Activated CD4-positive, alpha-beta memory T cell treated with anti-CD3 and anti-CD28 coated beads for 36 hours (primary cell): ENCODE results near the gene ZGPAT. TPM values are rescaled to one million over a fixed set of nuclear protein-coding genes. Genes with fewer than 3 reads are reported as not detected.
"Not testable (repeated sequence)": the region's sequence is repeated elsewhere in the genome, so short reads cannot be mapped to it uniquely, and the experiment has no call there.

Source experiments
- CTCF ChIA-PET: fragments of 350-600 bp; sonication (Branson Sonifier 250); formaldehyde crosslinking; loops from one replicate; lab custom pipeline; 2021; ENCODE audit warnings: antibody characterized with exemption, inconsistent platforms; lab: Charles Lee
- POLR2A ChIA-PET: fragments of 350-600 bp; sonication (Branson Sonifier 250); formaldehyde crosslinking; loops from one replicate; lab custom pipeline; 2021; ENCODE audit warnings: antibody characterized with exemption; lab: Charles Lee
- DNase-seq: peaks from one replicate; pipeline ENCODE4 v3.0.0-alpha.2; 2020
- H3K27ac Mint-ChIP-seq: one replicate; pipeline ENCODE4 v1.8.0; 2021; ENCODE audit warnings: mixed read lengths
- H3K27me3 Mint-ChIP-seq: one replicate; pipeline ENCODE4 v1.8.0; 2021; ENCODE audit warnings: mixed read lengths
- H3K36me3 Mint-ChIP-seq: one replicate; pipeline ENCODE4 v1.8.0; 2021; ENCODE audit warnings: mixed read lengths
- H3K4me1 Mint-ChIP-seq: one replicate; pipeline ENCODE4 v1.8.0; 2021; ENCODE audit warnings: low read depth, mixed read lengths
- H3K4me3 Mint-ChIP-seq: one replicate; pipeline ENCODE4 v1.8.0; 2021; ENCODE audit warnings: mild to moderate bottlenecking, mixed read lengths
- H3K9me3 Mint-ChIP-seq: one replicate; pipeline ENCODE4 v1.8.0; 2021; ENCODE audit warnings: mixed read lengths
- intact Hi-C: fragments of 100-400 bp; cut with micrococcal nuclease; formaldehyde crosslinking; loops from one replicate; pipeline ENCODE4 v1.15.1; 2023
- total RNA-seq, 2 experiments: library from RNA; stranded (reverse); gene quantifications; one replicate each; pipeline ENCODE4 v1.2.3, GENCODE V29; 2021

ZGPAT gene
- total RNA-seq, 2 experiments from 2014 or later, result 28.7 to 29.9 TPM

DNA sequence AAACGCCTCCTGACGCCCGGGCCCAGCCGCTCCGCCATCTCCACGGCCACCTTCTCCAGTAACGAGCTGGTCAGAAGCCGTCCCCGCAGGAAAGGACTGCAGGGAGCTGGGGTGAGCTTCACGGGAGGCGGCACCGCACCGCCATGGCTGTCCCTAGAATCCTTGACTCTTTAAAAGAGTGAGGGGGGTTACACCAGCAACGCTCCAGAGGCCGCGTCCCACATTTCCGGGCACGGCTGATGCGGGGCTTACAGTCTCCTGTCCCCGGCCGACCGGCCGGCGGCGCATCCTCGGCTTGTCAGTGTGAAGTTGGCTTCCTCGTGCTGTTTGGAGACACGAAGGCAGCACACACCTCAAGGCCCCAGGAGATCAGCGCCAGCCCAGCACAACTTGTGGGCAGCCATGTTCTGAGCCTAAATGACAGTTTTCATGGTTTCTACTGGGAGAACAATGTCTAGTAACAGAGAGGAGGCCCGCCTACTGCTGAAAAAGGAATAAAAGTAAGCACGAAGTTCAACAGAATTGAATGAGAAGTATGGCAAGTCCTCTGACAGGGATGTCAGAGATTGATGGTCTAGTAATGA is 62.1 kb downstream of the ZGPAT start:
- POLR2A ChIA-PET, result no interaction called here

DNA sequence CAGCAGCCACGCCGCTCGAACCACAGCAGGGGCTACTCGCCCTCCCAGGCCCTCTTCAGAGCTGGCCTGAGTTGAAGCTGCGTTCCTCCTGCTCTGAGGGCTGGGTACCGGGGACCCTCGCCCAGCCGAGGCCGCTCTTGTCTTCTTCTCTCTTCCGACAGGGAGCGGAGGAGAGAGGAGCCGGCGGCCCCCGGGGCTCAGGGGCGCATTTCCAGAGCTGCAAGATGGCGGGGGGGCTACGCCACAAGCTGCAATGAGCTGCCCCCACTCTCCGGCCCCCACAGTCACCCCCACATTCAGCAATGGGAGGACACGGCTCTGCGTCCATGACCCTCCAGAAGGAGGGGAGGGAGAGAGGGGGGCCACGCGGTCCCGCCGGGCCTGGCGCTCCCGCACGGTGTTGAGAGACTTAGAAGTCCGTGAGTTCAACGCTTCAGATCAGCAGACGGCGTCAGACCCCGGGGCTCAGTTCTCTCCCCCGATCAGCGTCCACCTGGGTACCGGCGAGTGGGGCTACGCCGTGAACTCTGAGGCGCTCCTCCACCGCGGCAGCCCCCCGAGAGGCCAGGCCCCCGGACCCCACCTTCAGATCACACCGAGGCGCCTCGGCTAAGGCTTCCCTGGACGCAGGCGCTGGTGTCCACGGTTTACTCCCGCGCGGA is 63.3 kb downstream of the ZGPAT start:
- Mint-ChIP-seq H3K4me1 (no peaks in the 10 kb centered on the region), H3K27ac (no peak overlapping the region), H3K4me3 (no peak overlapping the region), H3K27me3 (no peaks in the 10 kb centered on the region), H3K36me3 (no peaks in the 10 kb centered on the region), H3K9me3 (no peaks in the 10 kb centered on the region)
- intact Hi-C loops, result no loop called here
- ChIA-PET POLR2A (no interaction called here), CTCF (no interaction called here)
- no peak for DNase-seq

More for the DNA sequence above, 62.1 kb downstream of the ZGPAT start:
- Mint-ChIP-seq H3K27me3 (no peaks in the 10 kb centered on the region), H3K27ac (no peak overlapping the region), H3K4me3 (no peak overlapping the region), H3K9me3 (no peaks in the 10 kb centered on the region), H3K4me1 (no peaks in the 10 kb centered on the region), H3K36me3 (no peaks in the 10 kb centered on the region)
- DNase-seq, result no peak
- intact Hi-C loops, result no loop called here
- CTCF ChIA-PET, result no interaction called here

DNA sequence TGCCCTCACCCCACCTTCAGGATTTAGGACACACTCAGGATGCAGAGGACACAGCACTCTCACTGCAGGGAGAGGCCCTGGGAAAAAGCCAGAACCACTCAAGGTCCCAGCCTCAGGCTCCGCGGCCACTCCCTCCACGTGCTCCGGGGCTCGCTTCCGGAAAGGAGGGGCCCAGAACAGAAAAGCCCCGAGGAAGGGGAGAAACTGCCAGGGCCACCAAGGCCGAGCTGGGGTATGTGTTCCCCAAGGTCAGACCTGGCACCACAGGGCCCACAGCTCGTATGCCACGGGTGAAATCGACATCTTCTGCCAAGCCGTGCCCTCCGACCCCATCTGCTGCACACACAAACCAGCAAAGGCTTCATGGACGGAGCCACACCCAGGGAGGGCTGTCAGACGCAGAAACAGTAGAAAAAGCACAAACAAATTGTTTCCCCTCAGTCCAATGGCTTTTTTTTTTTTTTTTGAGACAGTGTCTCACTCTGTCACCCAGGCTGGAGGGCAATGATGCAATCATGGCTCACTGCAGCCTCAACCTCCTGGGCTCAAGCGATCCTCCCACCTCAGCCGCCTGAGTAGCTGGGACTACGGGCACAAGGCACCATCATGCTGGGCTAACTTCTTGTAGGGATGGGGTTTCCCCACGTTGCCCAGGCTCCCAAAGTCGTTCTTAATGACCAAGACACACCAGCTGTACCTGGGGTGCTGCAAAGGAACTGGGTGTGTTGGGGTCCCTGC is 65.1 kb downstream of the ZGPAT start:
- CTCF ChIA-PET, result interaction anchor here (1.1 kb wide), 1 partner anchor 14 kb away, joined by 3 read pairs; no protein-coding TSS in a partner anchor
- no peak overlapping the region for H3K27ac Mint-ChIP-seq
- no peak for DNase-seq
- H3K36me3 Mint-ChIP-seq, result no peaks in the 10 kb centered on the region
- H3K4me3 Mint-ChIP-seq, result no peak overlapping the region
- H3K4me1 Mint-ChIP-seq, result no peaks in the 10 kb centered on the region
- intact Hi-C loops, result no loop called here
- POLR2A ChIA-PET, result interaction anchor here (0.6 kb wide), 1 partner anchor 38 kb away, joined by 3 read pairs; no protein-coding TSS in a partner anchor
- H3K27me3 Mint-ChIP-seq, result no peaks in the 10 kb centered on the region
- H3K9me3 Mint-ChIP-seq, result no peaks in the 10 kb centered on the region

DNA sequence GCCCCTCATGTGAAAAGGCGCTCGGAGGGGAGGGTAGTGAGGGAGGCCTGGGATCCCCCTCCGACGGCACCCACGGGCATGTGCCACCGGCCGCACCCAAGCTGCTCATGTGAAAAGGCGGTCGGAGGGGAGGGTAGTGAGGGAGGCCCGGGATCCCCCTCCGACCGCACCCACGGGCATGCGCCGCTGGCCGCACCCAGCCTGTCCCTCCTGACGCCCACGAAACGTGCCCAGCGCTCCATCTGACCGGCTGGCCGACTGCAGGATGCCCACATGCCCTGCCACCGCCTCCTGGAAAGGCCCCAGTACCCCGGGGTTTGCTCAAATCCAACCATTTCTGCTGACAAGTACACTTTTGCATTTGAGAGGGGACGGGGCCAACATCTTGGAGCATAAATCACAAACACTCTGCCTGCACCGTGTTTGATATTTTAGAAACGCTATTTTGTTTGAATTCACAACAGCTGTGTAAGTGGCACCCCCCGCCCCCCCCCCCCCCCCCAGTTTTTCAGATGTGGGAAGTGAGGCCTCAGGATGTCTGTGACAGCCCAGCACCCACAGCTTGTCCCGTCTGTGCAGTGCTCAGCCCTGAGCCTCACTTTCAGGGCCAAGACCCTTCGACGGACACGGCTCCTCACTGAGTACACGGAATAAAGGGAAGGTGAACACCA is 65.9 kb downstream of the ZGPAT start:
- no peaks in the 10 kb centered on the region for H3K9me3 Mint-ChIP-seq
- H3K4me3 Mint-ChIP-seq, result no peak overlapping the region
- H3K27me3 Mint-ChIP-seq, result no peaks in the 10 kb centered on the region
- intact Hi-C loops, result no loop called here
- POLR2A ChIA-PET, result interaction anchor here (0.6 kb wide), 1 partner anchor 39 kb away, joined by 3 read pairs; no protein-coding TSS in a partner anchor
- H3K27ac Mint-ChIP-seq, result no peak overlapping the region
- no peaks in the 10 kb centered on the region for H3K4me1 Mint-ChIP-seq
- DNase-seq, result no peak
- H3K36me3 Mint-ChIP-seq, result no peaks in the 10 kb centered on the region
- CTCF ChIA-PET, result interaction anchor here (1.3 to 2.2 kb wide), 2 partner anchors 11 to 12 kb away, joined by 5 to 7 read pairs; no protein-coding TSS in a partner anchor

DNA sequence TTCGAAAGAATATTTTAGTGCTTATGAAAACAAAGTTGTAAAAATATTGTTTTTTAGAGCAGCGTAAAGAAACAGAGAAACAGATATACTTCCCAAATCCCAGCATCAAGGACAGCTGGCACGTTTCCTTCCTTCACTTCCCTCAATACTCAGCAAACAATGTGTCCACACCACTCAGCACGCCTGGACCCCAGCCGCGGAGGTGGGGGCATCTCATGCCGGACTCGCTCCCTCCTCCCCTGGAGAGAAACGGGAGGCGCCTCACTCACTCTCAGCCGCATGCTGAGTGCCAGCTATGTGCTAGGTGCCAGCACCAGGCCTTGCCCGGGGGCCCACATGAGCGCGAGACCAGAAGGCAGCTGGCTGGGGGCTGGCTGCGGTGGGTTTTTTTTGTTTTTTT is 66.5 kb downstream of the ZGPAT start:
- no peaks in the 10 kb centered on the region for H3K36me3 Mint-ChIP-seq
- H3K4me3 Mint-ChIP-seq, result no peak overlapping the region
- H3K27ac Mint-ChIP-seq, result no peak overlapping the region
- intact Hi-C loops, result no loop called here
- no peaks in the 10 kb centered on the region for H3K27me3 Mint-ChIP-seq
- DNase-seq, result no peak
- H3K4me1 Mint-ChIP-seq, result no peaks in the 10 kb centered on the region
- H3K9me3 Mint-ChIP-seq, result no peaks in the 10 kb centered on the region
- CTCF ChIA-PET, result interaction anchor here (0.6 to 2.2 kb wide), 5 partner anchors 10 to 345 kb away, joined by 3 to 7 read pairs (median 4); no protein-coding TSS in a partner anchor
- POLR2A ChIA-PET, result no interaction called here

DNA sequence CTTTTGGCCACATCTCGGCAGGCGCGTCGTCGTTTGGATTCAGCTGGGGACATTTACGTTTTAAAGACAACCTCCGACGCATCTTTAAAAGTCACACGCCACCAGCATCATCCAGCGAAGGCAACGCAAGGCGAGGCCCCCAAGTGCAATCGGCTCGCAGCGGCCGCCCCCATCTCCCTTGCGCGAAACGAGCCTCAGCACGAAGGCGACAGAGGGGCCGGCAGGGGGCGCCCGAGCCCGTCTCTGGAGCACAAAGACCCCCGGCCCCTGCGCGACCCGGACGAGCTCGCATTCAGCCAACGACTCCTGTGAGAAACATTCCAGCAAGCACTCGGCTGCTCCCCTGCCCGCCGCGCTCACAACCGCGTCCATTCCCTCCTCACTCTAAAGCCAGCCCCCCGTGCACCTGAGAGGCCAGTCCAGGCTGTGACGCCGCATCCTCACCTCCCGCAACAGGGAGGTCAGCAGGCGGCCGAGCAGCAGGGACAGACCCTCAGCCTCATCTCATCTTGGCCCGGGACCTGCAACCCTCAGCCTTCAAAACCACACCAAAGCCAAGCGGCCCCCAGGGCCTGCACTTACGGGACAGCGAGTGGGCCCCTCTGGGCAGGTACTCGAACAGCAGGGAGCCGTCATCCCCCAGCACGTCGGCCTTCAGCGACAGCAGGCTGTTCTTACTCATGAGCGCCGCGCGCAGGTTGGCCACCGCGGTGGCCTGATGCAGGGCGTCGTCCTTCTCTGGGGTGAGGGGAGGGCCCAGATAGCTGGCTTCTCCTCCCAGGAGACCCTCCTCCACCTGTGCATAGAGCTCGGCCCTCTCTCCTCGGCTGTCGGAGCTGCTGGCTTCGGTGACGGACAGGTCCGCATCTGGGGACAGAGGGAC is 67.5 kb downstream of the ZGPAT start:
- peak; percentile 24 for DNase-seq
- CTCF ChIA-PET, result interaction anchor here (0.5 to 2.2 kb wide), 9 partner anchors 9 to 344 kb away, joined by 3 to 8 read pairs (median 4); partner anchors contain the start of gene TPD52L2
- Mint-ChIP-seq H3K4me3 (no peak overlapping the region), H3K36me3 (no peaks in the 10 kb centered on the region), H3K4me1 (no peaks in the 10 kb centered on the region), H3K27me3 (no peaks in the 10 kb centered on the region), H3K9me3 (no peaks in the 10 kb centered on the region), H3K27ac (no peak overlapping the region)
- intact Hi-C loops, result no loop called here
- POLR2A ChIA-PET, result no interaction called here

DNA sequence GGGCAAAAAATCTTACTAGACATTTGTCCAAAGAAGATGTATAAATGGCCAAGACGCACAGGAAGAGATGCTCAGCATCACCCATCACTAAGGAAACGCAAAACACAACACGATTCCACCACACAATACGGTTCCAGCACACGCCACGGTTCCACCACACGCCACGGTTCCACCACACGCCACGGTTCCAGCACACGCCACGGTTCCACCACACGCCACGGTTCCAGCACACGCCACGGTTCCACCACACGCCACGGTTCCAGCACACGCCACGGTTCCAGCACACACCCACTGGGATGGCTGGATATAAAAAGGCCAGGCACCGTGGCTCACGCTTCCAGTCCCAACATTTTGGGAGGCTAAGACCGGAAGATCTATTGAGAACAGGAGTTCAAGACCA is 69.0 kb downstream of the ZGPAT start:
- CTCF ChIA-PET, result interaction anchor here (0.8 kb wide), 1 partner anchor 10 kb away, joined by 3 read pairs; no protein-coding TSS in a partner anchor
- DNase-seq, intact Hi-C loops, POLR2A ChIA-PET, H3K4me1 Mint-ChIP-seq, H3K4me3 Mint-ChIP-seq, H3K36me3 Mint-ChIP-seq, H3K27ac Mint-ChIP-seq, H3K27me3 Mint-ChIP-seq, H3K9me3 Mint-ChIP-seq: not testable (repeated sequence)

DNA sequence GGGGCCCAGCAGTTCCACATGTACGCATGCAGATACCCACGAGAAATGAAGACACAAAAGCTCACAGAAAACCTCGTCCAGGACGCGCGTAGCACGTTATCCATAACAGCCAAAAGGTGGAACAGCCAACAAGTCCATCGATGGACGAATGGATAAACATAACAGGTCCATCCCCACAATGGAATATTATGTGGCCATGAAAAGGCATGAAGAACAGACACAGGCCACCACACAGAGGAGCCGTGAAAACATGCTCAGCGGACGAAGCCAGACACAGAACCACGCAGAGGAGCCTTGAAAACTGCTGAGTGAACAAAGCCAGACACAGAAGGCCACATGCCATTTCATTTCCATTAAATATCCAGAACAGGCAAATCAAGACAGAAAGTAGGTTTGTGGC is 69.8 kb downstream of the ZGPAT start:
- Mint-ChIP-seq H3K4me3 (no peak overlapping the region), H3K4me1 (peaks cover 12% of the 10 kb centered on the region), H3K27me3 (no peaks in the 10 kb centered on the region), H3K36me3 (no peaks in the 10 kb centered on the region), H3K27ac (no peak overlapping the region), H3K9me3 (no peaks in the 10 kb centered on the region)
- intact Hi-C loops, result no loop called here
- ChIA-PET POLR2A (no interaction called here), CTCF (interaction anchor here (0.8 kb wide), 1 partner anchor 9 kb away, joined by 3 read pairs; no protein-coding TSS in a partner anchor)
- DNase-seq, result no peak

DNA sequence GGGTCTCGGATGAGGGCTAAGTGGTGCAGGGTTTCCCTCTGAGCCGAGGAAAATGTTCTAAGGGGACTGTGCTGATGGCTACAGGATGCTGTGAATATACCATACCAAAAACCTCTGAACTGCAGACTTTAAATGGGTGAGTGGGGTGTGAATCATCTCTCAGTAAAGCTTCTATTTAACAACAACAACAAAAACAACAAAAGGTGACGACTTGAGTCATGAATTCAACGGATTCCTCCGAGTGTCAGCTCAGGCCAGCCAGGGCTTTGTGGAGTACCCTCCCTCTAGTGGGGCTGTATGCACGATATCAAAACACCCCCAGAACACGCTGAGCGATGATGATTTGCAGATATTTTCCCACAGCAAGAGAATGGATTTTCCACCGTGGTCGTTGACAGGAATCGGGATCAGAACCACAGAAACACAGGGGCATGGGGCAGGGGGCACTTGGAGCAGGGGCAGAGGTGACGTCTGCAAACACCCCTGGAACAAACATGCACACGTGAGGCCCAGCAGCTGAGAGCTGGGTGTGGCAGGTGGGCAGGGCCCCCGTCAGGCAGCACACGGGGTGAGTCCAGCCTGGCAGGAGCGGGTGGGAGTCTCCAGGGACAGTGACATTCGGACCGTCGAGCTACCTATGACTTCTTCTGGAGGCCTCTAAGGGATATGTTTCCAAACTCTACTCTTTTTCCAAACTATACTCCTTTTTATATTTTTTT is 70.4 kb downstream of the ZGPAT start:
- POLR2A ChIA-PET, result interaction anchor here (0.6 kb wide), 1 partner anchor 29 kb away, joined by 3 read pairs; no protein-coding TSS in a partner anchor
- H3K36me3 Mint-ChIP-seq, result no peaks in the 10 kb centered on the region
- H3K9me3 Mint-ChIP-seq, result no peaks in the 10 kb centered on the region
- no peak overlapping the region for H3K4me3 Mint-ChIP-seq
- no peak for DNase-seq
- intact Hi-C loops, result no loop called here
- H3K4me1 Mint-ChIP-seq, result peaks cover 13% of the 10 kb centered on the region
- CTCF ChIA-PET, result no interaction called here
- H3K27ac Mint-ChIP-seq, result no peak overlapping the region
- no peaks in the 10 kb centered on the region for H3K27me3 Mint-ChIP-seq

DNA sequence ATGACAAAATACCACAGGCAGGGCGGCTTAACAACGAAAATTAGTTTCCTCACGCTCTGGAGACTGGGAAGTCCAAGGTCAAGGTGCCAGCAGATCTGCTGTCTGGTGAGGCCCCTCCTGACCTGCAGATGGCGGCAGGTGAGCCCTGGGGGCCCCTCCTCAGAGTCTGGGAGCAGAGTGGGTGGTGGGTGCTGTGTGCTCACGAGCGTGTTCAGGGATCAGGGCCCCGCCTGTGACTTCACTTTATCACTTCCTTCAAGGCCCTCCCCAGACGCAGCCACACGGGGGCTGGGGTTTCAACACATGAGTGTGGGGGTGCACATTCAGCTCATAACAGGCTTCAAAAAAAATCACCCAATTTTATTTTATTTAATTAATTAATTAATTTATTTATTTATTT is 71.0 kb downstream of the ZGPAT start:
- ChIA-PET POLR2A (interaction anchor here (0.6 kb wide), 1 partner anchor 28 kb away, joined by 3 read pairs; no protein-coding TSS in a partner anchor), CTCF (no interaction called here)
- DNase-seq, result no peak
- H3K4me1 Mint-ChIP-seq, result peaks cover 13% of the 10 kb centered on the region
- H3K36me3 Mint-ChIP-seq, result no peaks in the 10 kb centered on the region
- no peaks in the 10 kb centered on the region for H3K27me3 Mint-ChIP-seq
- no peak overlapping the region for H3K4me3 Mint-ChIP-seq
- no peak overlapping the region for H3K27ac Mint-ChIP-seq
- intact Hi-C loops, result no loop called here
- H3K9me3 Mint-ChIP-seq, result no peaks in the 10 kb centered on the region
